Measurements from ENCODE around the gene NUCKS1. TPM values are rescaled to one million over a fixed set of nuclear protein-coding genes. Genes with fewer than 3 reads are reported as not detected.

Gene NUCKS1
- total RNA-seq, 2 donors from 2014 or later, result 117 to 123 TPM

GRCh38 chr1:205687242-205687641 lies 62.7 kb downstream of the NUCKS1 start:
- DNase-seq, result no peak
- Histone ChIP-seq H3K27me3 (no peaks in the 10 kb centered on the region), H3K4me1 (no peaks in the 10 kb centered on the region), H3K4me3 (no peak overlapping the region), H3K27ac (no peak overlapping the region), H3K9ac (ENCODE audit: low read depth in 2 of 2, low read length in 2 of 2) (no peak overlapping the region), H3K9me3 (no peaks in the 10 kb centered on the region), H3K36me3 (no peaks in the 10 kb centered on the region)
- no peak for TF ChIP-seq CTCF (IDR thresholded peaks at IDR 0.05)
- intact Hi-C loops (cut with DNase I), result no loop called here

- no peaks in the 10 kb centered on the region for H3K27me3 ChIP-seq
- no peaks in the 10 kb centered on the region for H3K9me3 ChIP-seq
- no peak for TF ChIP-seq CTCF (IDR thresholded peaks at IDR 0.05)
- H3K36me3 ChIP-seq, result no peaks in the 10 kb centered on the region
- intact Hi-C loops (cut with DNase I), result no loop called here
- H3K9ac ChIP-seq (ENCODE audit: low read depth in 2 of 2, low read length in 2 of 2), result no peak overlapping the region
- no peak overlapping the region for H3K27ac ChIP-seq
- H3K4me1 ChIP-seq, result peaks cover 7% of the 10 kb centered on the region
- H3K4me3 ChIP-seq, result no peak overlapping the region
- DNase-seq, result no peak
Measured at GRCh38 chr1:205681364-205681763, 68.6 kb downstream of the NUCKS1 start.

GRCh38 chr1:205680073-205680851 lies 69.7 kb downstream of the NUCKS1 start, which contains the start of gene SLC45A3:
SLC45A3 (minus strand) TSS chr1:205680509; CDS start chr1:205664656, 15,853 bp downstream.
- peaks cover 7% of the 10 kb centered on the region for H3K4me1 ChIP-seq
- peak within 1 kb of the TSS; percentile 67 for H3K27ac ChIP-seq
- H3K9ac ChIP-seq (ENCODE audit: low read depth in 2 of 2, low read length in 2 of 2), result peak within 1 kb of the TSS; percentile 83 to 92
- no peaks in the 10 kb centered on the region for H3K9me3 ChIP-seq
- no peaks in the 10 kb centered on the region for H3K36me3 ChIP-seq
- intact Hi-C loops (cut with DNase I), result no loop called here
- no peaks in the 10 kb centered on the region for H3K27me3 ChIP-seq
- peak within 1 kb of the TSS; percentile 87 for H3K4me3 ChIP-seq
- TF ChIP-seq CTCF (IDR thresholded peaks at IDR 0.05), result no peak
- peak; percentile 66 for DNase-seq

GRCh38 chr1:205678286-205679111 lies 71.5 kb downstream of the NUCKS1 start:
- peak overlapping the region; percentile 67 for H3K27ac ChIP-seq
- intact Hi-C loops (cut with DNase I), result no loop called here
- H3K4me3 ChIP-seq, result peak overlapping the region; percentile 87
- no peaks in the 10 kb centered on the region for H3K9me3 ChIP-seq
- no peak for TF ChIP-seq CTCF (IDR thresholded peaks at IDR 0.05)
- no peaks in the 10 kb centered on the region for H3K36me3 ChIP-seq
- peak overlapping the region; percentile 30 to 92 for H3K9ac ChIP-seq (ENCODE audit: low read depth in 2 of 2, low read length in 2 of 2)
- H3K27me3 ChIP-seq, result no peaks in the 10 kb centered on the region
- peaks cover 7% of the 10 kb centered on the region for H3K4me1 ChIP-seq
- DNase-seq, result peak; percentile 48

GRCh38 chr1:205677167-205677566 lies 72.8 kb downstream of the NUCKS1 start:
- Histone ChIP-seq H3K4me1 (peaks cover 11% of the 10 kb centered on the region), H3K27me3 (no peaks in the 10 kb centered on the region), H3K9me3 (no peaks in the 10 kb centered on the region), H3K36me3 (no peaks in the 10 kb centered on the region), H3K27ac (peak overlapping the region; percentile 67), H3K4me3 (no peak overlapping the region), H3K9ac (ENCODE audit: low read depth in 2 of 2, low read length in 2 of 2) (peak overlapping the region in 1 of 2 donors; percentile 77)
- intact Hi-C loops (cut with DNase I), result no loop called here
- no peak for TF ChIP-seq CTCF (IDR thresholded peaks at IDR 0.05)
- peak; percentile 34 for DNase-seq
